Right lobe of liver (tissue), 6 donors: ENCODE data around the gene ZNF768. TPM values are rescaled to one million over a fixed set of nuclear protein-coding genes. Genes with fewer than 3 reads are reported as not detected.
"Not testable (repeated sequence)": the region's sequence is repeated elsewhere in the genome, so short reads cannot be mapped to it uniquely, and the experiment has no call there.

Source experiments
- ATAC-seq, 4 donors: fragments of 200-7000 bp; cut with Tn5 transposase; one replicate each; pipeline ENCODE4 v1.9.1; 2020; ENCODE audit warnings: mild to moderate bottlenecking in 4 of 4, moderate library complexity in 4 of 4
- DNase-seq, 3 donors: peaks; one replicate each; pipeline ENCODE4 v3.0.0-alpha.2; 2020
- H3K27ac ChIP-seq, 3 donors: fragments of 200-600 bp; one replicate each; pipeline ENCODE4 v1.8.0; 2022
- H3K27me3 ChIP-seq, 2 donors: fragments of 200-600 bp; one replicate each; pipeline ENCODE4 v1.8.0; 2022
- H3K36me3 ChIP-seq, 4 donors: fragments of 200-600 bp; sonication (generic) in 1 of 4; one replicate each; pipeline versions ENCODE4 v1.5.1 to v1.8.0; 2017 to 2022; ENCODE audit warnings: control low read depth in 1 of 4
- H3K4me1 ChIP-seq, 4 donors: fragments of 200-600 bp; sonication (generic) in 1 of 4; one replicate each; pipeline versions ENCODE4 v1.5.1 to v1.8.0; 2017 to 2022; ENCODE audit warnings: control low read depth in 1 of 4
- H3K4me3 ChIP-seq, 3 donors: fragments of 200-600 bp; one replicate each; pipeline ENCODE4 v1.8.0; 2022
- H3K9me3 ChIP-seq, 4 donors: fragments of 200-600 bp; sonication (generic) in 1 of 4; one replicate each; pipeline versions ENCODE4 v1.5.1 to v1.8.0; 2017 to 2022; ENCODE audit warnings: control low read depth in 1 of 4
- POLR2A ChIP-seq: fragments of 450-650 bp; IDR thresholded peaks from one replicate; pipeline ENCODE4 v1.6.1; 2017; ENCODE audit warnings: antibody characterized with exemption, mild to moderate bottlenecking
- WGBS: methylation state at CpG from one replicate; pipeline ENCODE4 v1.1.6; 2018; ENCODE audit warnings: low coverage, low lambda C conversion rate; ENCODE audit not compliant: insufficient coverage; ENCODE audit errors: missing lambda C conversion rate; 5-methylcytosine and 5-hydroxymethylcytosine counted together
- intact Hi-C, 2 donors: fragments of 100-400 bp; cut with DNase I; formaldehyde crosslinking; loops; one replicate each; pipeline versions ENCODE4 v1.11.2 to v1.14.1; 2022
- total RNA-seq, 6 experiments: library from RNA; depleted of rRNA in 2 of 6; stranded (reverse); fragments of >200 nt in 2 of 6; fragmentation: NEBNext Ultra II Directional in 3 of 6; extraction: Animal tissue kit (Norgen Biotek cat#: 25700) in 3 of 6; gene quantifications; one replicate each; pipeline versions ENCODE4 v1.1.0 to v1.2.4, GENCODE V29; 2016 to 2023
- TF ChIP-seq, protein P1 (sequence below), 4 donors: fragments of 200-600 bp in 3 of 4; fragments of 450-650 bp in 1 of 4; IDR thresholded peaks; one replicate each; pipeline versions ENCODE4 v1.5.1 to v1.8.0; 2016 to 2022; ENCODE audit warnings: antibody characterized with exemption in 4 of 4, mild to moderate bottlenecking in 2 of 4
- donor health status: DM: no; HTN: yes; CAD: no.
- donor health status: DM: no; HTN: no; CAD: no.
- donor health status: DM: no; HTN: no; CAD: no.
- donor health status: DM: no; HTN: yes; CAD: no.
- donor health status: DM: no; HTN: yes; CAD: no.

Gene ZNF768
- total RNA-seq, 6 experiments from 2014 or later, result 14.7 to 21.2 (median 18.8) TPM

DNA sequence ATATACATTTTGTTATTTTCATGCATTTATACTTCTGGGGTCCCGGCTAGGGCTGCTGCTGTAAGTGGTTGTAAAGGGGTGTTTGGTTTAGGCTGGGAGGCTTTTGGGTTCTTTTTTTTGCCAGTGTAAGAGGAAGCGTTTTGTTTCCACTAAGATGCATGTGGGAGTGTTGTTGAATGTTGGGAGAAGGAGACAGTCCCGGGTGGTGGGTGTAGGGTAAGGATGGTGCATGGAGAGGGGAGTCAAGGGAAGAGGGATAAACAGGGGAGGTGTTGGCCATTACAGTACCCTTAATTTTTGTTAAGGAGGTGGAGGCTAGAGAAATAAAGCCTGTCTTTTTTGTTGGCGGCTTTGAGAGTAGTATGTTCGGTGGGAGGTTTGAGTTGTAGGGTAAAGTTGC, 16.7 kb upstream of the ZNF768 start:
- Histone ChIP-seq H3K27me3 (no peaks in the 10 kb centered on the region), H3K4me1 (no peaks in the 10 kb centered on the region), H3K36me3 (no peaks in the 10 kb centered on the region), H3K9me3 (no peaks in the 10 kb centered on the region), H3K4me3 (no peak overlapping the region), H3K27ac (no peak overlapping the region)
- 80% methylated on average over 4 of the region's 5 CpGs for WGBS
- ATAC-seq (no peak), DNase-seq (no peak)
- TF ChIP-seq, protein P1, sequence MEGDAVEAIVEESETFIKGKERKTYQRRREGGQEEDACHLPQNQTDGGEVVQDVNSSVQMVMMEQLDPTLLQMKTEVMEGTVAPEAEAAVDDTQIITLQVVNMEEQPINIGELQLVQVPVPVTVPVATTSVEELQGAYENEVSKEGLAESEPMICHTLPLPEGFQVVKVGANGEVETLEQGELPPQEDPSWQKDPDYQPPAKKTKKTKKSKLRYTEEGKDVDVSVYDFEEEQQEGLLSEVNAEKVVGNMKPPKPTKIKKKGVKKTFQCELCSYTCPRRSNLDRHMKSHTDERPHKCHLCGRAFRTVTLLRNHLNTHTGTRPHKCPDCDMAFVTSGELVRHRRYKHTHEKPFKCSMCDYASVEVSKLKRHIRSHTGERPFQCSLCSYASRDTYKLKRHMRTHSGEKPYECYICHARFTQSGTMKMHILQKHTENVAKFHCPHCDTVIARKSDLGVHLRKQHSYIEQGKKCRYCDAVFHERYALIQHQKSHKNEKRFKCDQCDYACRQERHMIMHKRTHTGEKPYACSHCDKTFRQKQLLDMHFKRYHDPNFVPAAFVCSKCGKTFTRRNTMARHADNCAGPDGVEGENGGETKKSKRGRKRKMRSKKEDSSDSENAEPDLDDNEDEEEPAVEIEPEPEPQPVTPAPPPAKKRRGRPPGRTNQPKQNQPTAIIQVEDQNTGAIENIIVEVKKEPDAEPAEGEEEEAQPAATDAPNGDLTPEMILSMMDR (IDR thresholded peaks at IDR 0.05), result no peak
- no peak for TF ChIP-seq POLR2A
- intact Hi-C loops, result no loop called here

DNA sequence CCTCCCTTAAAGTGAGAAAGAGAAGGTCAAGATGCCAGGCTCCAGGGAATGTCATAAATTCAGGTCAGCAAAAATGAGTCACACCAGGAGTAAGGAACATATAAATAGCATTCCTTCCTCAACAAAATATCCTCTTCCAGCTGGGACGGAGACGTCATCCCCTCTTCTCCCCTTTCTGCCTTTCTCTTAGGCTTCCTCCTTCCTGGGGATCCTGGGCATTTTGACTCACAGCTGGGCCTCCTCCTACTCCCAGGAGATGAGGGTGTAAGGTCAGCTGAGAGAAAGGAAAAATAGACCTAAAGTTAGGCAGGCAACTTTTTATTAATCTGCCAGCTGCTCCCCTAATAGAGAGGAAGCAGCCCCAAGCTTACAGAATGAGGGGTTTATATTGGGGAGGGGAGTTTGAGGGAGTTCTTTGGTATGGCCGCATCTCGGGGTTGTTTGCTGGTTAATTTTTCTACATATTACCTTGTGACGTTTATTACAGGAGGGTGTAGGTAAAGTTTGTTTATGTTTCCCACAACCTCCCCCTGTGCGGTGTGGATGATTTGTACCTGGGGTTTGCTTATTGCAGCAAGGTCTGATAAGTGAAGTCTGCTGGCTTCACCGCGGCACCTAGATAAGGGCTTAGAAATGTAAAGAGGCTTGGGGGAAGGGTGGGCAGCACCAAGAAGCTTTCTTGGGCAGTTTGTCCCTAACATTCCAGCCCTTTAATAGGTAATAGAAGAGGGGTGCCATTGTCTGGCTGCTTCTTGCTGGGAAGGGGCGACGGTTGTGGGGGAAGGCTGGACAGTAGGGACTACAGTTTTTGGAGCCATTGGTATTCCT, 15.3 kb upstream of the ZNF768 start:
- Histone ChIP-seq H3K36me3 (no peaks in the 10 kb centered on the region), H3K4me3 (no peak overlapping the region), H3K27ac (no peak overlapping the region), H3K4me1 (no peaks in the 10 kb centered on the region), H3K9me3 (no peaks in the 10 kb centered on the region), H3K27me3 (no peaks in the 10 kb centered on the region)
- intact Hi-C loops, result no loop called here
- DNase-seq (no peak), ATAC-seq (no peak)
- TF ChIP-seq POLR2A, result no peak
- TF ChIP-seq, protein P1 (IDR thresholded peaks at IDR 0.05), result no peak
- WGBS, result 73% methylated on average over 9 of the region's 10 CpGs

DNA sequence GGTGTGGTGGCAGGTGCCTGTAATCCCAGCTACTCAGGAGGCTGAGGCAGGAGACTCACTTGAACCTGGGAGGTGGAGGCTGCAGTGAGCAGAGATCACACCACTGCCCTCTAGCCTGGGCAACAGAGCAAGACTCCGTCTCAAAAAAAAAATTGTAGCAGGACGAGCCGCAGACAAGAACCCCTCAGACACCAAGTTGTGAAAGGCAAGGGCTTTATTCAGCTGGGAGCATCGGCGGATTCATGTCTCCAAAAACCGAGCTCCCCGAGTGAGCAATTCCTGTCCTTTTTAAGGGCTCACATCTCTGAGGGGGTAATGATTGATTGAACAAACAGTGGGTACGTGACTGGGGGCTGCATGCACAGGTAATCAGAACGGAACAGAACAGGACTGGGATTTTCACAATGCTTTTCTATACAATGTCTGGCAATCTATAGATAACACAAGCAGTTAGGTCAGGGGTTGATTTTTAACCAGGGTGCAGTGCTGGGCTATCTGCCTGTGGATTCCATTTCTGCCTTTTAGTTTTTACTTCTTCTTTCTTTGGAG, 14.6 kb upstream of the ZNF768 start:
- H3K27me3 ChIP-seq, H3K36me3 ChIP-seq, H3K27ac ChIP-seq, H3K4me1 ChIP-seq, H3K9me3 ChIP-seq, intact Hi-C loops, ATAC-seq, H3K4me3 ChIP-seq, DNase-seq: not testable (repeated sequence)
- WGBS, result 60% methylated on average over 3 of the region's 9 CpGs

- H3K27me3 ChIP-seq, H3K4me3 ChIP-seq, H3K27ac ChIP-seq, DNase-seq, ATAC-seq, H3K4me1 ChIP-seq, intact Hi-C loops, H3K36me3 ChIP-seq, H3K9me3 ChIP-seq: not testable (repeated sequence)
- WGBS, result 95% methylated on average over 7 of the region's 13 CpGs
Observed at GRCh38 chr16:30539986-30540526, 13.7 kb upstream of the ZNF768 start.

- intact Hi-C loops, result no loop called here
- ATAC-seq, result no peak
- TF ChIP-seq, protein P1 (IDR thresholded peaks at IDR 0.05), result no peak
- TF ChIP-seq POLR2A, result no peak
Observed at GRCh38 chr16:30539000-30539964, 12.9 kb upstream of the ZNF768 start.

DNA sequence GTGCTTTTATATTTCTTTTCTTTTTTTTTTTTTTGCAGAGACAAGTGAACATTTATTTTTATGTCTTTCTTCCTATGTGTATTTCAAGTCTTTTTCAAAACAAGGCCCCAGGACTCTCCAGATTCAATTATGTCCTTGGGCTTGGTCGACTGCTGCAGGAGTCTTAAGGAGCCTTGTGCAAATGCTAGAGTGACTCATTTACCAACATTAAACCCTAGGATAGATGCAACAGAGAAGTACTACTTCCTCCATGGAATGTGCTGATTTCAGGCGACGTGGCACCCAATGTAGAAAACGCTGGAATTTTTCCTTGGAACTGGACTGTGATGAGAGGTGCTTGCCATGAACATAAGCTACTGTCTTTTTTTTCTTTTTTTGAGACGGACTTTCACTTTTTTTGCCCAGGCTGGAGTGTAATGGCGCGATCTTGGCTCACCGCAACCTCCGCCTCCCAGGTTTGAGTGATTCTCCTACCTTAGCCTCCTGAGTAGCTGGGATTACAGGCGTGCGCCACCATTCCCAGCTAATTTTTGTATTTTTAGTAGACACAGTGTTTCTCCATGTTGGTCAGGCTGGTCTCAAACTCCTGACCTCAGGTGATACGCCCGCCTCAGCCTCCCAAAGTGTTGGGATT, 10.1 kb upstream of the ZNF768 start:
- peak overlapping the region in 1 of 3 donors; percentile 95 for H3K27ac ChIP-seq
- intact Hi-C loops, H3K4me3 ChIP-seq, H3K9me3 ChIP-seq, DNase-seq, ATAC-seq, H3K27me3 ChIP-seq: not testable (repeated sequence)
- peaks cover 0 to 12% (median 6%) of the 10 kb centered on the region in 4 donors for H3K4me1 ChIP-seq
- peaks cover 0 to 13% (median 0%) of the 10 kb centered on the region in 4 donors for H3K36me3 ChIP-seq
- WGBS, result 91% methylated on average over 12 of the region's 13 CpGs

More at GRCh38 chr16:30539000-30539964, 12.9 kb upstream of the ZNF768 start:
- Histone ChIP-seq H3K27ac (no peak overlapping the region), H3K4me1 (peaks cover 0 to 7% (median 3%) of the 10 kb centered on the region in 4 donors), H3K4me3 (no peak overlapping the region), H3K9me3 (no peaks in the 10 kb centered on the region), H3K36me3 (no peaks in the 10 kb centered on the region), H3K27me3 (no peaks in the 10 kb centered on the region)
- DNase-seq, result no peak
- WGBS, result 71% methylated on average over 4 of the region's 8 CpGs
